Panc1 (cell line): ENCODE data around the gene TCN1.

Experiments
- CTCF ChIP-seq: fragments of 450-650 bp; IDR thresholded peaks from 2 replicates; pipeline ENCODE4 v1.5.1; 2017; ENCODE audit warnings: mild to moderate bottlenecking
- POLR2AphosphoS5 ChIP-seq: IDR thresholded peaks from 2 replicates; pipeline ENCODE4 v1.6.1; 2012; ENCODE audit warnings: mild to moderate bottlenecking, low read depth, low read length, moderate library complexity
- REST ChIP-seq, 2 experiments: IDR thresholded peaks; 2 replicates each; pipeline ENCODE4 v1.6.1; 2011 to 2012; ENCODE audit warnings: low read depth in 2 of 2, control low read depth in 1 of 2, low read length in 1 of 2, mild to moderate bottlenecking in 1 of 2, moderate library complexity in 1 of 2; ENCODE audit not compliant: insufficient read depth in 1 of 2
- TCF7L2 ChIP-seq: IDR thresholded peaks from 2 replicates; pipeline ENCODE4 v1.6.1; 2011; ENCODE audit warnings: mild to moderate bottlenecking, low read depth, low read length, inconsistent platforms

- TF ChIP-seq CTCF (no peak), POLR2AphosphoS5 (no peak), TCF7L2 (no peak), REST (IDR thresholded peaks at IDR 0.05; ENCODE audit: insufficient read depth in 1 of 2, low read depth in 2 of 2, low read length in 1 of 2) (no peak)
These were observed 25.5 kb upstream of the TCN1 start for GRCh38 chr11:59891781-59892181.
